ENCODE data around the gene PLEKHA5.

GRCh38 chr12:19169222-19169621 is 39.7 kb downstream of the PLEKHA5 start:
- TF ChIP-seq CTCF (IDR thresholded peaks at IDR 0.05) (no peak), POLR2AphosphoS5 (IDR thresholded peaks at IDR 0.05) (no peak), EP300 (IDR thresholded peaks at IDR 0.05) (no peak), POLR2A (IDR thresholded peaks at IDR 0.05) (no peak)
